Neural progenitor cell (in vitro differentiated cells): ENCODE measurements around the gene PIGN. TPM values are rescaled to one million over a fixed set of nuclear protein-coding genes. Genes with fewer than 3 reads are reported as not detected.
"Not testable (repeated sequence)": the region's sequence is repeated elsewhere in the genome, so short reads cannot be mapped to it uniquely, and the experiment has no call there.

ENCODE experiments used
- DNase-seq: peaks from one replicate; pipeline ENCODE4 v3.0.0-alpha.2; 2016; ENCODE audit warnings: low spot score
- H2AFZ ChIP-seq: fragments of 200-600 bp; sonication (generic); replicated peaks from 2 replicates; pipeline ENCODE4 v1.6.1; 2016; ENCODE audit warnings: antibody characterized with exemption
- H3F3A ChIP-seq: fragments of 200-600 bp; sonication (generic); 2 replicates; pipeline ENCODE4 v1.6.1; 2016; ENCODE audit warnings: antibody characterized with exemption, low read depth
- H3K27ac ChIP-seq: fragments of 200-600 bp; sonication (generic); 2 replicates; pipeline ENCODE4 v1.5.1; 2016; ENCODE audit warnings: mild to moderate bottlenecking
- H3K27me3 ChIP-seq: fragments of 200-600 bp; sonication (generic); 2 replicates; pipeline ENCODE4 v1.6.1; 2016; ENCODE audit warnings: mild to moderate bottlenecking, moderate library complexity
- H3K36me3 ChIP-seq: fragments of 200-600 bp; sonication (generic); 2 replicates; pipeline ENCODE4 v1.5.1; 2016
- H3K4me1 ChIP-seq: fragments of 200-600 bp; sonication (generic); 2 replicates; pipeline ENCODE4 v1.6.1; 2016; ENCODE audit warnings: mixed run types
- H3K4me2 ChIP-seq: fragments of 200-600 bp; sonication (generic); 2 replicates; pipeline ENCODE4 v1.6.1; 2016
- H3K4me3 ChIP-seq: fragments of 200-600 bp; sonication (generic); 2 replicates; pipeline ENCODE4 v1.5.1; 2016
- H3K79me2 ChIP-seq: fragments of 200-600 bp; sonication (generic); 2 replicates; pipeline ENCODE4 v1.6.1; 2016; ENCODE audit warnings: low read depth
- H3K9ac ChIP-seq: fragments of 200-600 bp; sonication (generic); 2 replicates; pipeline ENCODE4 v1.6.1; 2016
- H3K9me3 ChIP-seq: fragments of 200-600 bp; sonication (generic); 2 replicates; pipeline ENCODE4 v1.5.1; 2016; ENCODE audit warnings: low read depth
- H4K20me1 ChIP-seq: fragments of 200-600 bp; sonication (generic); 2 replicates; pipeline ENCODE4 v1.6.1; 2016; ENCODE audit warnings: low read depth
- H3K27ac Mint-ChIP-seq: 3 replicates; pipeline ENCODE4 v1.8.0; 2021; ENCODE audit warnings: mixed read lengths
- H3K27me3 Mint-ChIP-seq: 2 replicates; pipeline ENCODE4 v1.8.0; 2022; ENCODE audit warnings: low read depth, mild to moderate bottlenecking, inconsistent platforms, moderate library complexity, mixed read lengths; ENCODE audit not compliant: insufficient read depth
- H3K36me3 Mint-ChIP-seq: 3 replicates; pipeline ENCODE4 v1.8.0; 2021; ENCODE audit warnings: mixed read lengths
- H3K4me1 Mint-ChIP-seq: 3 replicates; pipeline ENCODE4 v1.8.0; 2021; ENCODE audit warnings: mixed read lengths
- H3K4me3 Mint-ChIP-seq: 3 replicates; pipeline ENCODE4 v1.8.0; 2021; ENCODE audit warnings: mild to moderate bottlenecking, moderate library complexity, mixed read lengths
- H3K9me3 Mint-ChIP-seq: 3 replicates; pipeline ENCODE4 v1.8.0; 2020; ENCODE audit warnings: mixed read lengths
- CTCF ChIP-seq: fragments of 200-600 bp; sonication (generic); IDR thresholded peaks from 2 replicates; pipeline ENCODE4 v1.5.1; 2017; ENCODE audit warnings: antibody characterized with exemption, mild to moderate bottlenecking
- EZH2 ChIP-seq: fragments of 200-600 bp; sonication (generic); IDR thresholded peaks from 2 replicates; pipeline ENCODE4 v1.6.1; 2017; ENCODE audit warnings: antibody characterized with exemption, mild to moderate bottlenecking, moderate library complexity
- EZH2phosphoT487 ChIP-seq: fragments of 200-600 bp; sonication (generic); IDR thresholded peaks from 2 replicates; pipeline ENCODE4 v1.6.1; 2017; ENCODE audit warnings: antibody characterized with exemption
- total RNA-seq: library from RNA; depleted of rRNA; stranded (reverse); fragments of >200 nt; gene quantifications from 2 replicates; pipeline ENCODE4 v1.2.3, GENCODE V29; 2015; ENCODE audit warnings: low replicate concordance

PIGN gene
- total RNA-seq, 1 donor from 2014 or later, result 48.9 TPM

GRCh38 chr18:62044490-62045000 is 142.3 kb downstream of the PIGN start:
- Mint-ChIP-seq H3K4me3 (no peak overlapping the region), H3K27ac (no peak overlapping the region), H3K36me3 (peaks cover 15% of the 10 kb centered on the region), H3K27me3 (peaks cover 3% of the 10 kb centered on the region), H3K4me1 (peaks cover 11% of the 10 kb centered on the region), H3K9me3 (peaks cover 14% of the 10 kb centered on the region)
- Histone ChIP-seq H4K20me1 (no peaks in the 10 kb centered on the region), H3K36me3 (no peaks in the 10 kb centered on the region), H3K79me2 (no peaks in the 10 kb centered on the region), H3K4me2 (no peak overlapping the region), H3K27me3 (no peaks in the 10 kb centered on the region), H3K9ac (no peak overlapping the region), H3K4me1 (no peaks in the 10 kb centered on the region), H3K27ac (no peak overlapping the region), H3K4me3 (no peak overlapping the region), H3K9me3 (no peaks in the 10 kb centered on the region), H2AFZ (no peak overlapping the region), H3F3A (no peaks in the 10 kb centered on the region)
- DNase-seq, result no peak
- TF ChIP-seq EZH2 (no peak), EZH2phosphoT487 (no peak), CTCF (no peak)

GRCh38 chr18:62037989-62038778 is 148.7 kb downstream of the PIGN start:
- Histone ChIP-seq H3K4me3 (no peak overlapping the region), H3K27me3 (no peaks in the 10 kb centered on the region), H3K9ac (no peak overlapping the region), H3K9me3 (no peaks in the 10 kb centered on the region), H3K79me2 (no peaks in the 10 kb centered on the region), H2AFZ (no peak overlapping the region), H3K4me2 (no peak overlapping the region), H4K20me1 (no peaks in the 10 kb centered on the region), H3F3A (no peaks in the 10 kb centered on the region), H3K36me3 (no peaks in the 10 kb centered on the region), H3K4me1 (no peaks in the 10 kb centered on the region), H3K27ac (no peak overlapping the region)
- DNase-seq, result no peak
- Mint-ChIP-seq H3K36me3 (peaks cover 4% of the 10 kb centered on the region), H3K27ac (no peak overlapping the region), H3K9me3 (no peaks in the 10 kb centered on the region), H3K4me1 (peaks cover 10% of the 10 kb centered on the region), H3K4me3 (no peak overlapping the region), H3K27me3 (peaks cover 2% of the 10 kb centered on the region)
- TF ChIP-seq CTCF (no peak), EZH2phosphoT487 (no peak)

- no peak overlapping the region for H3K27ac Mint-ChIP-seq
Measured at GRCh38 chr18:62037012-62037742, 149.7 kb downstream of the PIGN start.

GRCh38 chr18:62034286-62034685 is 152.6 kb downstream of the PIGN start:
- H3K4me1 Mint-ChIP-seq, H3K36me3 ChIP-seq: not testable (repeated sequence)

More at GRCh38 chr18:62037012-62037742, 149.7 kb downstream of the PIGN start:
- TF ChIP-seq CTCF, result no peak
- TF ChIP-seq EZH2, result no peak
- TF ChIP-seq EZH2phosphoT487, result no peak
- H3F3A ChIP-seq, result no peaks in the 10 kb centered on the region
- no peaks in the 10 kb centered on the region for H3K79me2 ChIP-seq
- no peaks in the 10 kb centered on the region for H3K9me3 ChIP-seq
- H4K20me1 ChIP-seq, result no peaks in the 10 kb centered on the region
- peaks cover 7% of the 10 kb centered on the region for H3K4me1 Mint-ChIP-seq
- H3K27me3 Mint-ChIP-seq, result peaks cover 2% of the 10 kb centered on the region
- H3K27ac ChIP-seq, result no peak overlapping the region
- no peak overlapping the region for H3K9ac ChIP-seq
- no peak overlapping the region for H3K4me3 ChIP-seq
- H3K36me3 Mint-ChIP-seq, result peaks cover 4% of the 10 kb centered on the region
- no peak overlapping the region for H3K4me3 Mint-ChIP-seq
- no peaks in the 10 kb centered on the region for H3K36me3 ChIP-seq
- no peaks in the 10 kb centered on the region for H3K27me3 ChIP-seq
- DNase-seq, result no peak
- no peak overlapping the region for H3K4me2 ChIP-seq
- peaks cover 2% of the 10 kb centered on the region for H3K9me3 Mint-ChIP-seq
- H2AFZ ChIP-seq, result no peak overlapping the region
- H3K4me1 ChIP-seq, result no peaks in the 10 kb centered on the region

More at GRCh38 chr18:62034286-62034685, 152.6 kb downstream of the PIGN start:
- not testable (repeated sequence) for H3K9ac ChIP-seq, H3K4me3 Mint-ChIP-seq, H3K4me2 ChIP-seq, H3K27me3 ChIP-seq, H3K4me1 ChIP-seq, H3K4me3 ChIP-seq, DNase-seq, H3K27me3 Mint-ChIP-seq, H2AFZ ChIP-seq, H3K27ac ChIP-seq, H3F3A ChIP-seq, H3K27ac Mint-ChIP-seq, H3K79me2 ChIP-seq, H3K36me3 Mint-ChIP-seq, H4K20me1 ChIP-seq, H3K9me3 ChIP-seq
- H3K9me3 Mint-ChIP-seq, result peaks cover 15% of the 10 kb centered on the region
